ENCODE measurements around the gene SLC2A5.

SLC2A5 gene

GRCh38 chr1:9071554-9072235, 2.3 kb upstream of the SLC2A5 start:
- TF ChIP-seq, protein P1, sequence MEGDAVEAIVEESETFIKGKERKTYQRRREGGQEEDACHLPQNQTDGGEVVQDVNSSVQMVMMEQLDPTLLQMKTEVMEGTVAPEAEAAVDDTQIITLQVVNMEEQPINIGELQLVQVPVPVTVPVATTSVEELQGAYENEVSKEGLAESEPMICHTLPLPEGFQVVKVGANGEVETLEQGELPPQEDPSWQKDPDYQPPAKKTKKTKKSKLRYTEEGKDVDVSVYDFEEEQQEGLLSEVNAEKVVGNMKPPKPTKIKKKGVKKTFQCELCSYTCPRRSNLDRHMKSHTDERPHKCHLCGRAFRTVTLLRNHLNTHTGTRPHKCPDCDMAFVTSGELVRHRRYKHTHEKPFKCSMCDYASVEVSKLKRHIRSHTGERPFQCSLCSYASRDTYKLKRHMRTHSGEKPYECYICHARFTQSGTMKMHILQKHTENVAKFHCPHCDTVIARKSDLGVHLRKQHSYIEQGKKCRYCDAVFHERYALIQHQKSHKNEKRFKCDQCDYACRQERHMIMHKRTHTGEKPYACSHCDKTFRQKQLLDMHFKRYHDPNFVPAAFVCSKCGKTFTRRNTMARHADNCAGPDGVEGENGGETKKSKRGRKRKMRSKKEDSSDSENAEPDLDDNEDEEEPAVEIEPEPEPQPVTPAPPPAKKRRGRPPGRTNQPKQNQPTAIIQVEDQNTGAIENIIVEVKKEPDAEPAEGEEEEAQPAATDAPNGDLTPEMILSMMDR (IDR thresholded peaks at IDR 0.05; ENCODE audit: low read length, missing control alignments) = no peak
- no peak for DNase-seq (ENCODE audit: low read depth)
- H3K4me3 ChIP-seq (replicated peaks; ENCODE audit: low read depth, low read length) = no peak overlapping the region

GRCh38 chr1:9070486-9070885, 1.1 kb upstream of the SLC2A5 start:
- H3K4me3 ChIP-seq (replicated peaks; ENCODE audit: low read depth, low read length) = no peak overlapping the region
- DNase-seq (ENCODE audit: low read depth) = no peak
- TF ChIP-seq, protein P1 (IDR thresholded peaks at IDR 0.05; ENCODE audit: low read length, missing control alignments) = no peak

- TF ChIP-seq, protein P1 (IDR thresholded peaks at IDR 0.05; ENCODE audit: low read length, missing control alignments) = no peak
- DNase-seq (ENCODE audit: low read depth) = no peak
- no peak overlapping the region for H3K4me3 ChIP-seq (replicated peaks; ENCODE audit: low read depth, low read length)
Observed at GRCh38 chr1:9068981-9069325, 482 bp downstream of the SLC2A5 start.

DNA sequence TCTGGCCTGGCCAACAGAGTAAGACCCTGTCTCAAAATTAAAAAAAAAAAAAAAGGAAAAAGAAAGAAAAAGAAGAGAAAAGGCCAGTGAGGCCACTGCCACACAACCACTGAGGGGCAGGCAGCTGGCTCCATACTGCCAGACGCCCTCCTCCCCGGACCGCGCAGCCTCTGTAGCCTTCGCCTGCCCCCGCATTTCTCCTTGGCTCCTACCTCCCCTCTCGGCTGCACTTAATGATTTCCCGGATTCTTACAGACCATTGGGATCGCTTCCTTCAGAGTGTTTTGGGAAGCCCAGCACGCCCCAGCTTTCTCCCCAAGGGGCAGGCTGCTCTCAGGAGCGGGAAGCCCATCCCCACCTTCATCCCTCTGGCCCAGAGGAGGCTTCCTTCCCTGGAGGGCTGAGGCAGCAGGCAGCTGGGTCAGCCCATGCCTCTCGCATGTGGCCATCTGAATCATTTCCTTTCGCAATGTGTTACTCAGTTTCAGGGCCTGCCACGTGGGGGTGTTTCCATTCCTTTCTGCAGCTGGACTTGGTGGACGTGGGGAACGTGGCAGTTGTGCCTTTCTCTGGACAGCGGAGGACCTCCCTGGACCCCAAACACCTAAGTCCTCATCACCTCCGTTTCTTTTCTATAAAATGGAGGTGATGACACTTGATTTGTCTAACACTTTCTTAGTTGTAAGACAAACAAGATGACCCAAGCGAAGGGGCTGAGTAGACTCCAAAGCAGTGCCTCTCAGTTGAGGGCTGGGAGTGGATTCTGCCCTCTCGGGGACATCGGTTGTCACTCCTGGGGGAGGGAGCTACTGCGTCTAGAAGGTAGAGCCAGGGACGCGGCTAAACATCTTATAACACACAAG, 2.3 kb downstream of the SLC2A5 start:
- no peak overlapping the region for H3K4me3 ChIP-seq (replicated peaks; ENCODE audit: low read depth, low read length)
- TF ChIP-seq, protein P1 (IDR thresholded peaks at IDR 0.05; ENCODE audit: low read length, missing control alignments) = no peak
- peak; percentile 89 for DNase-seq (ENCODE audit: low read depth)

DNA sequence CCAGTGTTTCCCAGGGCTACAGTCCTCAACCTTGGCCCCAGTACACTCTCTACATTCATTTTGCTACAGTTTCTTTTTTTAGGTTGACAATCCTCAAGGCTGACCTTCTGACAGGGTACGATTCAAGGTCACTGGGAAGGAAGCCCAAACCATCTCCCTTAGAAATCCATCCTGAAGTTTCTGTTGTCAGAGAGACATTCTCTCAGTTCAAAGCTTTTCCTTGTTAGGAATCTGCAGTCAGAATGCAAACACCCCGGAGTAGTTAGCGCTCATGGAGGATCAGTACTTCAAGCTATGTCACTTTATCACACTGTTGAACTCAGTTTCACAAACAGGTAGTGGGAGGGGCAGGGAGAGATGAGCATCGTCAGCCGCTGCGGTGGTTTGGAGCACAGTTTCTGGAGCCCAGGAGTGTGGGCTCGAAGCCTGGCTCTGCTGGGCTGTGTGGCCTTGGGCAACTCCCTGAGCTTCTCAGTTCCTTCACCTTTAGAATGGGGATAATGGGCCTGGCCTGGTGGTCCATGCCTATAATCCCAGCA, 4.2 kb downstream of the SLC2A5 start:
- DNase-seq (ENCODE audit: low read depth) = no peak
- H3K4me3 ChIP-seq (replicated peaks; ENCODE audit: low read depth, low read length) = no peak overlapping the region
- TF ChIP-seq, protein P1 (IDR thresholded peaks at IDR 0.05; ENCODE audit: low read length, missing control alignments) = no peak

DNA sequence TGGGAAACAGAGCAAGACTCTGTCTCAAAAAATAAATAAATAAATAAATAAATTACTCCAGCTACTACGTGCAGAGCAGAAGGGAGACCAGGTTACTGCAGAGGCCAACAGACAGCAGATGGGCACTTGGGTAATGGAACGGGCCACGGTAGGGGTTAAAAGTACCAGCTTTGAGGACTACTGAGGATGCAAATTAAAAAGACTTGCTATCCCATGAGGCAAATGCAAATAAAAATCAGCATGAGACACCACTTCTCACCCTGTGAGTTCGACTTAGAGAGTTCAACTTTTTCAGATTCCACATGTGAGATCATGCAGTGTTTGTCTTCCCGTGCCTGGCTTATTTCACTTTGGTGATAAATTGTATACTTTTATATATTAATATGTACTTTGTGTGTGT, 6.6 kb downstream of the SLC2A5 start:
- no peak overlapping the region for H3K4me3 ChIP-seq (replicated peaks; ENCODE audit: low read depth, low read length)
- no peak for DNase-seq (ENCODE audit: low read depth)
- TF ChIP-seq, protein P1 (IDR thresholded peaks at IDR 0.05; ENCODE audit: low read length, missing control alignments) = no peak
